T-cell (primary cell): ENCODE measurements around the gene PBRM1. TPM values are rescaled to one million over a fixed set of nuclear protein-coding genes. Genes with fewer than 3 reads are reported as not detected.
A peak's percentile ranks its signal among the peaks of the same experiment; 100 is the strongest.

Experiments used
- ATAC-seq, 4 experiments: fragments of 200-7000 bp in 3 of 4; fragments of 150-1000 bp in 1 of 4; cut with Tn5 transposase; replicated peaks in 1 of 4; 1 replicate in 3 of 4; 2 replicates in 1 of 4; pipeline ENCODE4 v1.10.0; 2021; ENCODE audit warnings: moderate library complexity in 3 of 4, mild to moderate bottlenecking in 2 of 4, moderate number of reproducible peaks in 1 of 4
- CTCF ChIA-PET, 2 donors: fragments of 300-600 bp; sonication (Branson Sonifier 250); formaldehyde crosslinking; loops; one replicate each; lab custom pipeline; 2022; ENCODE audit warnings: antibody characterized with exemption in 2 of 2; lab: Charles Lee
- POLR2A ChIA-PET, 2 donors: fragments of 300-600 bp; sonication (Branson Sonifier 250); formaldehyde crosslinking; loops; one replicate each; lab custom pipeline; 2022; ENCODE audit warnings: antibody characterized with exemption in 2 of 2; lab: Charles Lee
- DNase-seq, 35 experiments: peaks; one replicate each; pipeline versions ENCODE4 v3.0.0 to v3.0.0-alpha.2; 2013 to 2023
- H3K27ac ChIP-seq: one replicate; pipeline ENCODE4 v1.5.1; 2013; ENCODE audit warnings: low read length
- H3K27me3 ChIP-seq, 2 experiments: replicated peaks in 1 of 2; 1 replicate in 1 of 2; 2 replicates in 1 of 2; pipeline versions ENCODE4 v1.6.1 to v1.7.0; 2013; ENCODE audit warnings: low read length in 1 of 2, mixed read lengths in 1 of 2; ENCODE audit not compliant: control insufficient read depth in 2 of 2, insufficient read depth in 2 of 2; ENCODE audit errors: extremely low read depth in 1 of 2
- H3K36me3 ChIP-seq, 2 donors: 1 replicate in 1 of 2; 2 replicates in 1 of 2; pipeline versions ENCODE4 v1.6.1 to v1.7.0; 2013; ENCODE audit warnings: low read length in 1 of 2; ENCODE audit not compliant: control insufficient read depth in 2 of 2, insufficient read depth in 1 of 2; ENCODE audit errors: extremely low read depth in 1 of 2
- H3K4me1 ChIP-seq, 2 experiments: 1 replicate in 1 of 2; 2 replicates in 1 of 2; pipeline versions ENCODE4 v1.6.1 to v1.7.0; 2013; ENCODE audit warnings: low read length in 2 of 2, mixed read lengths in 1 of 2; ENCODE audit not compliant: insufficient read depth in 2 of 2, control insufficient read depth in 1 of 2; ENCODE audit errors: extremely low read depth in 1 of 2
- H3K4me3 ChIP-seq, 2 donors: 1 replicate in 1 of 2; 2 replicates in 1 of 2; pipeline versions ENCODE4 v1.5.1 to v1.7.0; 2013; ENCODE audit warnings: mild to moderate bottlenecking in 2 of 2, low read length in 1 of 2, moderate library complexity in 1 of 2; ENCODE audit not compliant: control insufficient read depth in 1 of 2; ENCODE audit errors: extremely low read depth in 1 of 2
- H3K9me3 ChIP-seq: 2 replicates; pipeline ENCODE4 v1.7.0; 2013
- H3K27ac Mint-ChIP-seq, 2 donors: one replicate each; pipeline ENCODE4 v1.8.0; 2020 to 2021; ENCODE audit warnings: mild to moderate bottlenecking in 2 of 2, mixed read lengths in 2 of 2
- H3K27me3 Mint-ChIP-seq, 2 donors: one replicate each; pipeline ENCODE4 v1.8.0; 2021 to 2022; ENCODE audit warnings: mixed read lengths in 2 of 2
- H3K36me3 Mint-ChIP-seq: one replicate; pipeline ENCODE4 v1.8.0; 2021; ENCODE audit warnings: mixed read lengths
- H3K4me1 Mint-ChIP-seq, 3 donors: one replicate each; pipeline ENCODE4 v1.8.0; 2020 to 2022; ENCODE audit warnings: mixed read lengths in 3 of 3, mild to moderate bottlenecking in 1 of 3
- H3K4me3 Mint-ChIP-seq, 3 donors: one replicate each; pipeline ENCODE4 v1.8.0; 2020 to 2022; ENCODE audit warnings: mild to moderate bottlenecking in 3 of 3, mixed read lengths in 3 of 3, moderate library complexity in 3 of 3
- H3K9me3 Mint-ChIP-seq, 3 donors: one replicate each; pipeline ENCODE4 v1.8.0; 2020 to 2022; ENCODE audit warnings: mixed read lengths in 3 of 3
- WGBS: methylation state at CpG from one replicate; pipeline ENCODE4 v1.1.5; 2013; ENCODE audit warnings: missing lambda C conversion rate; ENCODE audit not compliant: insufficient coverage; 5-methylcytosine and 5-hydroxymethylcytosine counted together
- total RNA-seq, 35 experiments: library from RNA in 6 of 35; stranded (reverse) in 6 of 35; fragments of 120-200 nt in 1 of 35; gene quantifications; one replicate each; pipeline versions ENCODE4 v1.2.1 to v1.2.4 and lab custom pipeline; 2013 to 2026

PBRM1 gene
- total RNA-seq, 5 donors from 2014 or later (not counting 1 experiment from before 2014, with no cell fraction given): 57.4 to 73.3 (median 63.3) TPM

DNA sequence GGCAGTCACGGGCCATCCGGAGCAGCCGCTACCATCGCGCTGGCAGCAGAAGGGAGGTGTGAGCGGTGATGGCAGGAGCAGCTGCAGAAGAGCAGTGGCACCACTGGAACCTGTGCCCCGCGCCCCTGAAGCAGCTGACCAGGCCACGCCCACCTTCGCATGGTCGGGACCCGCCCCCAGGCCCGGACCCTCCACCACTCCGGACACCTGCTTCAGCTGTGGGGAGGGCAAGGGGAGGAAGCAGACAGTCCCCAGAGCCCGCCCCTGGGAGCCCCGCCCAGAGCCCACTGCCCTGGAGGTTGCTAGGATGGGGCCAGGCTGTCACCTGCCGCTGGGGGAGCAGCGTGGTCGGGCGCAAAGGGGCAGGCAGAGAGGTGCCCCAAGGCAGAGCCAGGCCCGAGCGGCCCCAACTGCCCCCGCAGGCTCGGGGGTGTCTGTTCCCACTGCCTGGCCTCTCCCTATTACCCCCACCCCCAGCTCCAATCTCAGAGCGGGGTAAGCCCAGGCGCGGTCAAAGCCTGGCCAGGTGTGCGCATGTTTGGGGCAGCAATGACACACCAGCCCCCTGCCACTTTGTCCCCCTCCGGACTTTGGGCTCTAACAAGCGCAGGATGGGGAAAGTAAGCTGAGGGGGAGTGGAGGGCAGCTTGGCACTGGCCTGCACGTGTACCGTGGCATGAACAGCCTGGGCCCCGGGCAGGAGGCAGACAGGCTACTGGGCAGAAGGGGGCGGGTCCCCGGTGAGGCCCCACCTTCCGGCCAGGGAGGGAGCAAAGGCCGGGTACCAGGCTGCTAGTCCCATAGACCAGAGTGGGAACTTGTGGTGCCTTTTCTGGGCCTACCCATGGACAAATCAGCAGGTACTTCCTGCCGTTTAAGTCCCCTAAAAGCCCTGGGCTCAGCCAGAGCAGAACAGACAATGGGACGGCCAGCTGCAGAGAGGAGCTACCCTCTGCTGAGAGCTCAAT, 28.9 kb upstream of the PBRM1 start:
- no peaks in the 10 kb centered on the region for H3K27me3 ChIP-seq
- ChIA-PET POLR2A (no interaction called here), CTCF (interaction anchor here in 1 of 2 donors (0.6 kb wide), 1 partner anchor 22 kb away, joined by 6 read pairs; no protein-coding TSS in a partner anchor)
- Mint-ChIP-seq H3K36me3 (peaks cover 22% of the 10 kb centered on the region), H3K9me3 (peaks cover 0 to under 1% (median 0%) of the 10 kb centered on the region in 3 donors), H3K27me3 (no peaks in the 10 kb centered on the region), H3K4me3 (no peak overlapping the region), H3K27ac (no peak overlapping the region), H3K4me1 (peaks cover under 1 to 8% (median 4%) of the 10 kb centered on the region in 3 donors)
- peaks cover 0 to 8% of the 10 kb centered on the region in 2 donors for H3K36me3 ChIP-seq
- peaks cover 0 to 2% of the 10 kb centered on the region in 2 experiments for H3K4me1 ChIP-seq
- H3K9me3 ChIP-seq: no peaks in the 10 kb centered on the region
- 95% methylated on average over 35 of the region's 39 CpGs for WGBS
- no peak overlapping the region for H3K4me3 ChIP-seq
- no peak overlapping the region for H3K27ac ChIP-seq
- DNase-seq: no peak
- ATAC-seq: no peak

DNA sequence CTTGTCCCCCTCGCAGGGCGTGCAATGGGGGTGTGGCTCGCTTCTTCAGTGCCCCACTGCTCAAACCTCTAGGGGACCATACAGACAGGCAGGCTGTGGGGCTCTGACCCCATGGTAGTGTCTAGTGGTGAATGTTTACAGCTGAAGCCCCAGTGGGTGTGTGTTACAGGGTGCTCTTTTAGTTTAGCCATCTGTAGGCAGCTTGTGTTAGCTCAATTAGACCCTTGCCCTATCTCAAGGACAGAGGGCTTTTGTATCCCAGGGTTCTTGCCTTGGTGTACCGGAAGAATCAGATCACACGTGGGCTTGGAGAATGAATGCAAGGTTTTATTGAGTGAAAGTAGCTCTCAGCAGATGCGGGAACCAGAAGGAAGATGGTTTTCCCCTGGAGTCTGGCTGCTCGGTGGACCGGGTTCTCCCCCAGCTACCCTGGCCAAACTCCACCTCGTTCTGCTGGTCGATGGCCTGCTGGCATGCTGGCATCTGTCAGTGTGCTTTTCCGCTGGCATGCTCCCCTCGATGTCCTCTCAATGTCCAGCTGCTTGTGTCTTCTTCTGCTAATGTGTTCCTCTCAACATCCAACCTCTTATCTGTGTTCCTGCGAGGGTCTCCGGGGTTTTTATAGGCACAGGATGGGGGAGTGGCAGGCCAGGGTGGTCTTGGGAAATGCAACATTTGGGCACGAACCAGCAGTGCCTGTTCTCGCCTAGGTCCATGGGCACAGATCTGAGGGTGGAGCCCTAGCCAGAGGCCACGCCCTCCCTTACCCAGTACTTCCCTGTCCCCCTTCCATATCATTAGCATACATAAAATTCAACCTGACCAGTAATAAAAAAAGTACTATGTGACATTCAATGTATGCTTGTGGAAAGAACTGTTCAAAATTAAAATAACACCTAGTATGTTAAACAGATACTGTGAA, 26.8 kb upstream of the PBRM1 start:
- POLR2A ChIA-PET: no interaction called here
- peaks cover 25% of the 10 kb centered on the region for H3K36me3 Mint-ChIP-seq

GRCh38 chr3:52710512-52710911, 24.8 kb upstream of the PBRM1 start:
- no peaks in the 10 kb centered on the region for H3K27me3 Mint-ChIP-seq
- peaks cover 9 to 19% (median 16%) of the 10 kb centered on the region in 3 donors for H3K4me1 Mint-ChIP-seq
- H3K4me3 Mint-ChIP-seq: no peak overlapping the region
- ATAC-seq (no peak), DNase-seq (no peak)
- POLR2A ChIA-PET: no interaction called here
- H3K9me3 Mint-ChIP-seq: no peaks in the 10 kb centered on the region
- H3K4me1 ChIP-seq: peaks cover 13 to 17% of the 10 kb centered on the region in 2 experiments
- no peak overlapping the region for H3K4me3 ChIP-seq
- peaks cover 20% of the 10 kb centered on the region for H3K36me3 Mint-ChIP-seq
- H3K36me3 ChIP-seq: peaks cover 0 to 27% of the 10 kb centered on the region in 2 donors
- no peak overlapping the region for H3K27ac ChIP-seq
- no peaks in the 10 kb centered on the region for H3K9me3 ChIP-seq
- no peak overlapping the region for H3K27ac Mint-ChIP-seq
- H3K27me3 ChIP-seq: no peaks in the 10 kb centered on the region
- CTCF ChIA-PET: no interaction called here
- whole genome bisulfite sequencing: no CpG with 5 or more reads among the region's 2 CpGs

More for the DNA sequence above, 26.8 kb upstream of the PBRM1 start:
- no peaks in the 10 kb centered on the region for H3K9me3 Mint-ChIP-seq
- H3K9me3 ChIP-seq: no peaks in the 10 kb centered on the region
- CTCF ChIA-PET: no interaction called here
- 98% methylated on average over 8 of the region's 17 CpGs for WGBS
- ATAC-seq: no peak
- no peak overlapping the region for H3K27ac Mint-ChIP-seq
- no peak overlapping the region for H3K27ac ChIP-seq
- H3K4me3 ChIP-seq: no peak overlapping the region
- H3K27me3 ChIP-seq: no peaks in the 10 kb centered on the region
- no peaks in the 10 kb centered on the region for H3K27me3 Mint-ChIP-seq
- peaks cover 2 to 3% of the 10 kb centered on the region in 2 experiments for H3K4me1 ChIP-seq
- peaks cover 7 to 9% (median 9%) of the 10 kb centered on the region in 3 donors for H3K4me1 Mint-ChIP-seq
- no peak for DNase-seq
- peaks cover 0 to 24% of the 10 kb centered on the region in 2 donors for H3K36me3 ChIP-seq
- no peak overlapping the region for H3K4me3 Mint-ChIP-seq

- Mint-ChIP-seq H3K9me3 (no peaks in the 10 kb centered on the region), H3K4me3 (peak overlapping the region; percentile 71 to 96 (median 91)), H3K4me1 (peaks cover 18 to 35% (median 35%) of the 10 kb centered on the region in 3 donors), H3K36me3 (peaks cover 15% of the 10 kb centered on the region), H3K27me3 (no peaks in the 10 kb centered on the region), H3K27ac (peak overlapping the region; percentile 55 to 59)
- Histone ChIP-seq H3K27me3 (no peaks in the 10 kb centered on the region), H3K4me3 (no peak overlapping the region), H3K36me3 (peaks cover 0 to 27% of the 10 kb centered on the region in 2 donors), H3K9me3 (no peaks in the 10 kb centered on the region), H3K27ac (no peak overlapping the region), H3K4me1 (peaks cover 19 to 32% of the 10 kb centered on the region in 2 experiments)
- ChIA-PET POLR2A (interaction anchor here (0.7 to 0.9 kb wide), 2 partner anchors 15 to 69 kb away, joined by 3 read pairs; no protein-coding TSS in a partner anchor), CTCF (no interaction called here)
- ATAC-seq: no peak
- DNase-seq: no peak
- no CpG with 5 or more reads among the region's 4 CpGs for WGBS
Observed at GRCh38 chr3:52707585-52707984, 21.9 kb upstream of the PBRM1 start.

- H3K36me3 ChIP-seq: peaks cover 0 to 22% of the 10 kb centered on the region in 2 donors
- WGBS: under 1% methylated on average over 85 of the region's 94 CpGs
- peak within 1 kb of the TSS; percentile 92 to 96 for H3K4me3 ChIP-seq
- DNase-seq (peak; percentile 71 to 93 (median 82)), ATAC-seq (peak; percentile 92)
- Mint-ChIP-seq H3K9me3 (no peaks in the 10 kb centered on the region), H3K27ac (peak within 1 kb of the TSS; percentile 91 to 95), H3K27me3 (no peaks in the 10 kb centered on the region), H3K4me1 (peaks cover 18 to 39% (median 39%) of the 10 kb centered on the region in 3 donors), H3K36me3 (peaks cover 10% of the 10 kb centered on the region), H3K4me3 (peak within 1 kb of the TSS; percentile 91 to 96 (median 92))
- POLR2A ChIA-PET: interaction anchor here (0.9 to 1.2 kb wide), 2 partner anchors 17 to 20 kb away, joined by 3 to 4 read pairs; partner anchors contain the start of gene GNL3 (in 1 of the 2)
- CTCF ChIA-PET: no interaction called here
- H3K27ac ChIP-seq: peak within 1 kb of the TSS; percentile 76
- H3K4me1 ChIP-seq: peaks cover 19 to 34% of the 10 kb centered on the region in 2 experiments
- H3K27me3 ChIP-seq: no peaks in the 10 kb centered on the region
- H3K9me3 ChIP-seq: no peaks in the 10 kb centered on the region
Observed at GRCh38 chr3:52705688-52706686, 20.3 kb upstream of the PBRM1 start, which contains the start of the genes GLT8D1 and SPCS1. GLT8D1 (minus strand) TSS chr3:52705791; CDS start chr3:52700460, 5,331 bp downstream. SPCS1 (plus strand) TSS chr3:52706106; CDS start chr3:52706247, 141 bp downstream.
